Measurements from ENCODE around the gene SUN2. TPM values are rescaled to one million over a fixed set of nuclear protein-coding genes. Genes with fewer than 3 reads are reported as not detected.

SUN2 gene
- total and polyA plus RNA-seq, 3 donors from 2014 or later, result 90.8 to 331 (median 295) TPM

- Histone ChIP-seq H3K27ac (no peak overlapping the region), H3K4me3 (no peak overlapping the region), H3K36me3 (ENCODE audit: low read depth, missing control alignments) (peaks cover 3% of the 10 kb centered on the region), H3K27me3 (no peaks in the 10 kb centered on the region), H3K9me3 (no peaks in the 10 kb centered on the region), H3K4me1 (peaks cover 31% of the 10 kb centered on the region)
- no peak for DNase-seq
- 83 to 87% methylated on average over 6 to 12 of the region's 12 CpGs for WGBS, 2 donors
- intact Hi-C loops (cut with DNase I; ENCODE audit: low total_unique reads), result loop anchor here (10.0 kb wide), 1 partner anchor 46 kb away; the partner anchor contains the start of genes GTPBP1 and JOSD1
- no peak for TF ChIP-seq POLR2A (IDR thresholded peaks at IDR 0.05)
- TF ChIP-seq CTCF (IDR thresholded peaks at IDR 0.05), result no peak
Observed at GRCh38 chr22:38751066-38751421, 4.8 kb downstream of the SUN2 start.

- intact Hi-C loops (cut with DNase I; ENCODE audit: low total_unique reads), result loop anchor here (10.0 kb wide), 1 partner anchor 46 kb away; the partner anchor contains the start of genes GTPBP1 and JOSD1
- peaks cover 31% of the 10 kb centered on the region for H3K4me1 ChIP-seq
- DNase-seq, result no peak
- H3K4me3 ChIP-seq, result no peak overlapping the region
- no peak overlapping the region for H3K27ac ChIP-seq
- WGBS, 2 donors, result 93% methylated on average over 17 of the region's 17 CpGs; no CpG with 5 or more reads in 1 of the 2 donors
- peaks cover 3% of the 10 kb centered on the region for H3K36me3 ChIP-seq (ENCODE audit: low read depth, missing control alignments)
- no peaks in the 10 kb centered on the region for H3K27me3 ChIP-seq
- no peak for TF ChIP-seq CTCF (IDR thresholded peaks at IDR 0.05)
- no peak for TF ChIP-seq POLR2A (IDR thresholded peaks at IDR 0.05)
- no peaks in the 10 kb centered on the region for H3K9me3 ChIP-seq
Observed at GRCh38 chr22:38750638-38751037, 5.2 kb downstream of the SUN2 start.

- Histone ChIP-seq H3K27ac (no peak overlapping the region), H3K4me3 (no peak overlapping the region), H3K9me3 (no peaks in the 10 kb centered on the region), H3K36me3 (ENCODE audit: low read depth, missing control alignments) (peaks cover 3% of the 10 kb centered on the region), H3K27me3 (no peaks in the 10 kb centered on the region), H3K4me1 (peaks cover 31% of the 10 kb centered on the region)
- no peak for TF ChIP-seq POLR2A (IDR thresholded peaks at IDR 0.05)
- WGBS, 2 donors, result 93 to 99% methylated on average over 14 of the region's 14 CpGs
- DNase-seq, result no peak
- intact Hi-C loops (cut with DNase I; ENCODE audit: low total_unique reads), result loop anchor here (10.0 kb wide), 1 partner anchor 45 kb away; the partner anchor contains the start of genes GTPBP1 and JOSD1
Observed at GRCh38 chr22:38750104-38750503, 5.7 kb downstream of the SUN2 start.

GRCh38 chr22:38748487-38749136, 7.2 kb downstream of the SUN2 start:
- Histone ChIP-seq H3K27me3 (no peaks in the 10 kb centered on the region), H3K27ac (no peak overlapping the region), H3K4me3 (no peak overlapping the region), H3K36me3 (ENCODE audit: low read depth, missing control alignments) (peaks cover 3% of the 10 kb centered on the region), H3K4me1 (peaks cover 17% of the 10 kb centered on the region), H3K9me3 (no peaks in the 10 kb centered on the region)
- WGBS, 2 donors, result 73% methylated on average over 3 to 14 of the region's 14 CpGs
- intact Hi-C loops (cut with DNase I; ENCODE audit: low total_unique reads), result no loop called here
- DNase-seq, result no peak
- TF ChIP-seq CTCF (IDR thresholded peaks at IDR 0.05), result no peak
- TF ChIP-seq POLR2A (IDR thresholded peaks at IDR 0.05), result no peak

GRCh38 chr22:38745676-38746460, 9.9 kb downstream of the SUN2 start:
- Histone ChIP-seq H3K27ac (no peak overlapping the region), H3K36me3 (ENCODE audit: low read depth, missing control alignments) (peaks cover 3% of the 10 kb centered on the region), H3K9me3 (no peaks in the 10 kb centered on the region), H3K27me3 (no peaks in the 10 kb centered on the region), H3K4me3 (no peak overlapping the region), H3K4me1 (peaks cover 13% of the 10 kb centered on the region)
- intact Hi-C loops (cut with DNase I; ENCODE audit: low total_unique reads), result no loop called here
- WGBS, 2 donors, result 92 to 96% methylated on average over 7 to 14 of the region's 14 CpGs
- no peak for DNase-seq
- TF ChIP-seq POLR2A (IDR thresholded peaks at IDR 0.05), result no peak
- TF ChIP-seq CTCF (IDR thresholded peaks at IDR 0.05), result no peak
